OCI-M2 (cell line): ENCODE results near the gene BNIPL.
A peak's percentile ranks its signal among the peaks of the same experiment; 100 is the strongest.

Source experiments
- DNase-seq: peaks from one replicate; lab custom pipeline; 2025; ENCODE audit not compliant: unreplicated experiment; lab: John Stamatoyannopoulos, UW

The BNIPL gene

DNA sequence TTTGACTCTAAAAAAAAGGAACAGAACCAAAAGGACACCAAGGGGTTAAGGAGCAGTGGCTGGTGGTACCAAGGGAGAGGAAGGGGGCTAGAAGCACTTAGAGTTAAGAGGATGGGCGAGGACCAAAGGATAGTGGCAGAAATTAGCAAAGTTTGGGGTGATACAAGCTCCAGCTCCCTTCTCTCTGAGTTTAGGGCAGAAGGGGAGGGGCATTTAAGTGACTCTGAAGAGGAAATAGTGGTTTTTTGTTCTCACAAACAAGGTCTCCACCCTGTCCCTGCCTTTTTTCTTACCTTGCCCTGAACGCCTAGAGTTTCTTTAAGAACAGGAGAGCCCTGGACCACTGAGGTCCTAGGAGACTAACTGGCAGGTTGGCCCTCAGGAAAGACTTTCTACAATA is 19.8 kb downstream of the BNIPL start:
- no peak for DNase-seq

DNA sequence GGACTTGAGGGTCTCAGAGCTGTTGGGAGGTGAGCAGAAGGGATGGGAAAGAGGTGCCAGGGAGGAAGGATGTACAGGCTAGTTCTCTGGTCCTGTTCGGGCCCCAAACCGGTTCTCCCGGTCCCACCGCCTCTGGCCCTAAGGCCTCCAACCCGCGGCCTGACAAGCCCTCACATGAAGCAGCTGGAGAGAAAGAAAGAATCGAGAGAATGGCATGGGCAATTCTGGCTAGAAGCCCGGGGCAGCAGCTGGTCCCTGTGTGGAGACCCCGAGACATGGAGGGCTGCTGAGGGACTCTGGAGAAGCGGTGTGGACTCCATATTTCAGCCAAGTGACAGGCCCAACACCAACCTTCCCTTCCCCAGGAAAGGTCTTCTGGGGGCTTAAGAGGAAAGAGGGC is 22.3 kb downstream of the BNIPL start:
- no peak for DNase-seq

- DNase-seq, result peak; percentile 43
Observed at GRCh38 chr1:151059109-151060006, 23.0 kb downstream of the BNIPL start, which contains the start of gene CDC42SE1. Gene CDC42SE1 (minus strand): TSS chr1:151059622. CDS start chr1:151055730, 3,892 bp downstream.

DNA sequence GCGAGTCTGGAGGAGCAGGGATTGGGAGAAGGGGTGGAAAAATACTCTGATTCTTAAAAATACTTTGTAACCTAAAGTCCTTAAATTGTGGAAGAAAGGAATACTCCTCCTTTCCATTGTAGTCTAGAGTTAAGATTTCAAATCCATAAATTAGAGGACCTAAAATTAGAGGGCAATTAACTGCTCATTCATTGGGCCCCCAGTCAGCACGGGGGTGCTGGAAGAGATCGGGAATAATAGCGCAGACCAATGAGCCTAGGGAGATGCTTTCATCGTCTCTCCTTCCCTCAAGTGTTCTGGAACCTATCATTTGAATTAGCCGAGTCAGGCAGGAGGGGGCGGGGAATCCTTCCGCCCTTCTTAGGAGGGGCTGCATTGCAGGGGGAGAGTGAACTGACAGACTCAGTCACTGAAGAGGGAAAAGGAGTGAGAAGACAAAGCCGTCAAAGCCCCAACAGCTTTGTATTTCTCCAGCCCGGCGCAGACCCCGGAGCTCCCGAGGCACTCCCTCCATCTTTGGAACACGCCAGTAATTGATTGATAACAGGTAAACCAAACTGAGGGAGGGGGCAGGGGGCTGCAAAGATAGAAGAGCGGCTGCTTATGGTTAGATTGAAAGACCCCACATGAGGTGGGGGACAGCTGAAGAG is 23.7 kb downstream of the BNIPL start, which contains the start of gene MLLT11:
Gene MLLT11, plus strand, starts transcription at position 391 of the 650 bp plus-strand sequence. CDS start 6,828 bp downstream, outside the sequence.
- DNase-seq, result no peak

GRCh38 chr1:151060657-151061421 is 24.5 kb downstream of the BNIPL start:
- DNase-seq, result no peak

DNA sequence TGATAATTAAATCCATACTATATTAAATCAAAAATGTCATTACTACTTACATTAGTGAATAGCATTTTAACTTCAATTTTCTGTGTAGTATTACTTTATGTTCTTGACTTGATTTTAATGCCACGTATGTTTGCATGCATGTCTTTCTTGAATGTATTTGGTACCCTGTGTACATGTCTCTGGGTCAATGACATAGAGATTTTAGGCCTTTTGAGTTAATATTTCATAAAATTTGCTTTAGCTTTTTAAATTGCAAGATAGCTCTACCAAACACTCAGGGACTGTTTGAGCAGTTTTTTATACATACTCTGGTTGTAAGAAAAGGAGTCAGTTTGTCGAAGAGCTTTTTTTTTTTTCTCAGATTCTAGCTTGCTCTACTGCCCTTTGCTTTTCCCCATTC is 25.3 kb downstream of the BNIPL start:
- DNase-seq, result no peak

DNA sequence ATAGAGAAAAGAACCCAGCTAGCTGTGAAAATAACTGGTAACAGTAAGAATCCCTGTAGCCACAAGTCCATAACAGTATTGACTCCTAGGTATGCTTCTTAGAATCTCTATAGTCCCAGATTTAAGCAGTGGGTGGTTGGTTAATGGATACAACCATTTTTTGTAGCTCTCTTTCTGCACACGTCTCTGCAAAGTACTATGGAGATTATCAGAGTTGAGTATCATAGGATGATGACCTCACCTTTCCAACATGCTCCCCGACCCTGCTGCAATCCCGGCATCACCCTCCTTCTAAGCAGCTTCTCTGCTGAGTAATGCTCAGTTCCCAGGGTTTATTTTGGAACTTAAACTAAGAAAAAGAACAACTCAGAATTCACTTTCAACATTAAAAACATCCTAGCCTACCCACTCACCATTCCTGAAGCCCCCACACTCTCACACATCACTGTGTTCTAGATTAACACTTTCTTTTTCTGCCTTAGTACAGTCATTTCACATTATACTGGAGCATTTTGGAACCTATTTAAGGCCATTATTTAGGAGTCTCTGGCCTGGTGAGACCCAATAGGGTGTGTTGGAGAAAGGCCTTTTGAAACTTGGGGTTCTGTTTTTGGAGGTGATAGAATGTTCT is 26.5 kb downstream of the BNIPL start:
- no peak for DNase-seq

DNA sequence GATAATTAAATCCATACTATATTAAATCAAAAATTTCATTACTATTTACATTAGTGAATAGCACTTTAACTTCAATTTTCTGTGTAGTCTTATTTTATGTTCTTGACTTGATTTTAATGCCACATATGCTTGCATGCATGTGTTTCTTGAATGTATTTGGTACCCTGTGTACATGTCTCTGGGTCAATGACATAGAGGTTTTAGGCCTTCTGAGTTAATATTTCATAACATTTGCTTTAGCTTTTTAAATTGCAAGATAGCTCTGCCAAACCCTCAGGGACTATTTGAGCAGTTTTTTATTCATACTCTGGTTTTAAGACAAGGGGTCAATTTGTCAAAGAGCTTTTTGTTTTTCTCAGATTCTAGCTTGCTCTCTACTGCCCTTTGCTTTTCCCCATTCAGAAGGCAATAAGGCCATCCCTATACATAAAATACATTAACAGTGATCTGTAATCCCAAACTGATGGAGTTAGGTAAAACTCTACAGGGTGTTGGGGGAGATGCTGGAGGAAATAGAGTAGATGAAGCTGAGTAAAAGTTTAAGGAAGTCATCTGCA is 28.8 kb downstream of the BNIPL start:
- no peak for DNase-seq

- DNase-seq, result no peak
Observed at GRCh38 chr1:151067185-151067584, 30.8 kb downstream of the BNIPL start.

DNA sequence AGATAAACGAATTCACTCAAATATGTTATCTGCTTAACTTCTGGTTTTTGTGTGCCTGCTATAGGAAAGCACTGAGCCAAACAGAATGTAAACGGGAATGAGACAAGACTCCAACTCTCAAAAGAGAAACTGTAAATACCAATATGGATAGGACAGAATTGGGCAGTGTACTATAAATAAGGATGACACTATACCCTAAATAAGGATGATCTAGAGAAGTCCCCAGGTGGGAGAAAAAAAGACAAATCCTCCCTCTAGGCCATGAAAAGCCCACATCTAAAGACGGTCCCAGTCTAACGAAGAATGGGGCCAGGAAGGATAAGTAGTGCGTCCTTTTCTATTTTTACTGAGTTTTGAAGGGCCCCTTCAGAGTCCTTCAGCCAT is 32.7 kb downstream of the BNIPL start:
- DNase-seq, result no peak

DNA sequence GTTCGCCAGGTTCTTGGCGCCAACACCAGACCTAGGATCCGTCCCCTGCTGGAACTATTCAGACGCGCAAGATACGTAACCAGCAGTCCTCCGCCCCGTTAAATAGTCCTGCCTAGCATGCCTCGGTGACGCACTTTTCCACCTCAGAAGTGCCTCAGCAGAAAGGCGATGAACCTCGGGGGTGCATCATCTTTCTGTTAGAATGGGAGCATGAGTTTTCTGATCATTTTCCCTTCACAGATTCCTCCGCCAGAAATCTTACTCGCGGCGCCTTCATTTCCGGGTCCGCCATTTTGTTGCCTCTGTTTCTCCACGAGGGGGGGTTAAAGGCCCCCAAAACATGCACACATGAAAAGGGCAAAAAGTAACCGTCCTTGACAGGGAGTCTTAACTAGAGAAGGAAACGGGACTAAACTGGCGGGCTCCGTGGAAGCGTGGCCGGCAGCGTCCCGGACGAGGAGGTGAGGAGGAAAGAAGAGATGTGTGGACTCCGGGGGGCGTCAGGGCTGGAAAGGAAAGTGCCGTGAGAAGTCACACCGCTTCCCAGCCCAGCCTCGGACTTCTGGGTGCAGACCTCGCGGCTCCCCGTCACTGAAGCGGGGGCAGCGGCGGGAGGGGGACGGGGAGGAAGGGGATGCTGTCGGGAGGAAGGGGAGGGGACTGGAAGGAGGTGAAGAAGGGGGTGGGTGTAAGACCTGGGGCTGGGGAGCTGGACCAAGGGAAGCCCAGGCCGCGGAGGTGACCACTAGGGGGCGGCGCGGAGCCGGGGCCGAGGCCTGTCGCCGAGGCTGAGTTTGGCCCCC is 34.3 kb downstream of the BNIPL start, which contains the start of gene GABPB2:
Gene GABPB2, plus strand, starts transcription at position 288 of the 803 bp plus-strand sequence. CDS start 17,429 bp downstream, outside the sequence.
- DNase-seq, result peak; percentile 30

DNA sequence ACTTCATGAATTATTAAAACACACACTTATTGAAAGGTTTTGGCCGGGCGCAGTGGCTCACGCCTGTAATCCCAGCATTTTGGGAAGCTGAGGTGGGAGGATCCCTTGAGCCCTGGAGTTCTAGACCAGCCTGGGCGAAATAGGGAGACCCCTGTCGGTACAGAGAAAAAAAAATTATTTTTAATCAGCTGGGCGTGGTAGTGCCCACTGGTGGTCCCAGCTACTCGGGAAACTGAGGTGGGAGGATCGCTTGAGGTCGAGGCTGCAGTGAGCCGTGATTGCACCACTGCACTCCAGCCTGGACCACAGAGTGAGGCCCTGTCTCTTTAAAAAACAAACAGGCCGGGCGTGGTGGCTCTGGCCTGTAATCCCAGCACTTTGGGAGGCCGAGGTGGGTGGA is 35.8 kb downstream of the BNIPL start:
- no peak for DNase-seq

GRCh38 chr1:151085953-151086559 is 49.7 kb downstream of the BNIPL start:
- DNase-seq, result no peak
